Naive thymus-derived CD4-positive, alpha-beta T cell (primary cell): ENCODE measurements around the gene SLC7A5. TPM values are rescaled to one million over a fixed set of nuclear protein-coding genes. Genes with fewer than 3 reads are reported as not detected.

Experiments
- ATAC-seq: fragments of 150-1000 bp; cut with Tn5 transposase; 2 replicates; pipeline ENCODE4 v1.10.0; 2021; ENCODE audit warnings: mild to moderate bottlenecking, moderate library complexity
- CTCF ChIA-PET: fragments of 350-600 bp; sonication (Branson Sonifier 250); formaldehyde crosslinking; loops from one replicate; lab custom pipeline; 2021; ENCODE audit warnings: antibody characterized with exemption; lab: Charles Lee
- POLR2A ChIA-PET: fragments of 350-600 bp; sonication (Branson Sonifier 250); formaldehyde crosslinking; loops from one replicate; lab custom pipeline; 2021; ENCODE audit warnings: antibody characterized with exemption, inconsistent platforms; lab: Charles Lee
- DNase-seq, 9 donors: peaks; one replicate each; pipeline versions ENCODE4 v3.0.0 to v3.0.0-alpha.2; 2020 to 2022; ENCODE audit warnings: mixed read lengths in 1 of 9
- H3K27ac ChIP-seq: one replicate; pipeline ENCODE4 v1.7.0; 2013; ENCODE audit warnings: mild to moderate bottlenecking, low read depth, low read length, moderate library complexity
- H3K27me3 ChIP-seq, 2 donors: one replicate each; pipeline ENCODE4 v1.7.0; 2013; ENCODE audit warnings: low read length in 2 of 2, mild to moderate bottlenecking in 2 of 2, moderate library complexity in 2 of 2; ENCODE audit not compliant: control insufficient read depth in 2 of 2, insufficient read depth in 2 of 2
- H3K36me3 ChIP-seq, 3 experiments: 1 replicate in 2 of 3; 2 replicates in 1 of 3; pipeline ENCODE4 v1.7.0; 2013; ENCODE audit warnings: low read length in 3 of 3, mild to moderate bottlenecking in 3 of 3, moderate library complexity in 1 of 3; ENCODE audit not compliant: insufficient read depth in 3 of 3, control insufficient read depth in 2 of 3
- H3K4me1 ChIP-seq, 2 donors: one replicate each; pipeline ENCODE4 v1.7.0; 2013; ENCODE audit warnings: low read length in 2 of 2, mild to moderate bottlenecking in 2 of 2, moderate library complexity in 1 of 2; ENCODE audit not compliant: control insufficient read depth in 2 of 2, insufficient read depth in 2 of 2
- H3K4me3 ChIP-seq: 2 replicates; pipeline ENCODE4 v1.7.0; 2013; ENCODE audit warnings: mild to moderate bottlenecking, low read length
- H3K9me3 ChIP-seq, 3 experiments: 1 replicate in 2 of 3; 2 replicates in 1 of 3; pipeline ENCODE4 v1.7.0; 2013; ENCODE audit warnings: low read length in 3 of 3; ENCODE audit not compliant: control insufficient read depth in 2 of 3
- H3K27ac Mint-ChIP-seq, 9 donors: one replicate each; pipeline ENCODE4 v1.8.0; 2020 to 2022; ENCODE audit warnings: mixed read lengths in 9 of 9, mild to moderate bottlenecking in 8 of 9, moderate library complexity in 5 of 9, inconsistent platforms in 2 of 9
- H3K27me3 Mint-ChIP-seq, 5 donors: one replicate each; pipeline ENCODE4 v1.8.0; 2021 to 2022; ENCODE audit warnings: mixed read lengths in 5 of 5, mild to moderate bottlenecking in 1 of 5
- H3K36me3 Mint-ChIP-seq, 5 donors: one replicate each; pipeline ENCODE4 v1.8.0; 2020 to 2022; ENCODE audit warnings: mixed read lengths in 5 of 5, mild to moderate bottlenecking in 3 of 5, inconsistent platforms in 1 of 5
- H3K4me1 Mint-ChIP-seq, 7 donors: one replicate each; pipeline ENCODE4 v1.8.0; 2020 to 2022; ENCODE audit warnings: mixed read lengths in 7 of 7, mild to moderate bottlenecking in 3 of 7, inconsistent platforms in 1 of 7
- H3K4me3 Mint-ChIP-seq, 10 donors: one replicate each; pipeline ENCODE4 v1.8.0; 2020 to 2022; ENCODE audit warnings: mild to moderate bottlenecking in 10 of 10, mixed read lengths in 10 of 10, moderate library complexity in 6 of 10, inconsistent platforms in 2 of 10
- H3K9me3 Mint-ChIP-seq, 11 donors: one replicate each; pipeline ENCODE4 v1.8.0; 2020 to 2022; ENCODE audit warnings: mixed read lengths in 11 of 11, mild to moderate bottlenecking in 4 of 11, inconsistent platforms in 1 of 11, moderate library complexity in 1 of 11
- intact Hi-C, 2 donors: fragments of 100-400 bp; cut with micrococcal nuclease; formaldehyde crosslinking; loops; one replicate each; pipeline ENCODE4 v1.15.1; 2023
- polyA plus RNA-seq, 2 donors: library from polyadenylated mRNA; unstranded; fragments of 300-500 nt; fragmentation: Illumina TruSeq; gene quantifications; one replicate each; pipeline ENCODE4 v1.2.3, GENCODE V29; 2021
- total RNA-seq, 6 experiments: library from RNA in 5 of 6; stranded (reverse) in 5 of 6; gene quantifications; 1 replicate in 5 of 6; 2 replicates in 1 of 6; pipeline ENCODE4 v1.2.3 and lab custom pipeline; 2021 to 2026

The SLC7A5 gene
- total and polyA plus RNA-seq, 7 experiments from 2014 or later, result 3.3 to 113 (median 7.0) TPM

DNA sequence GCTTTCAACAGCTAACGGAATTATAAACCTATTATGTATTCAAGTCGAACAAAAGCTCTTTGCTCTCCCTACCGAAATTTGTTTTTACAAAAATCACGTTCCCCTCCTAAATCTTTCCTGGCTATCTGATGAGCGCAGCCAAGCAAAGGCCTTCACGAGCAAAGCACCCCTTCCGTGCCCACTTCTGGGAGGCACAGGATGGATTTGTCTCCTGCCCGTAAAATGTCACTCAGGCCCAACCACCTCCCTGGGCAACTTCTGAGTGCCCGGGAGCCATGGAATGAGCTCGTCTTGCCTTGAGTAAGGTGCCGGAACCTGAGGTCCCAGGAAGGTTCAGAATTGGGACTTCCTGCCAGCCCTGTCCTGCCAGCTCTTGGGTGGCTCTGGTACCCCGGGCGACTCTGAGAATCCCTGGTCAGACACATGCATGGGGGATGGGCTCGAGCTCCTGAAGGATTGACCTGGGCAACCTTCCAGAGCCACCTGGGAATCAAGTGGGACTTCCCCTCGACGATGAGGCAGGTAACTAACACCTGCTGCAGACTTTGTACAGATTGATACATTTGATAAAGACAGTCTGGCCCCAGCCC lies 19.8 kb downstream of the SLC7A5 start:
- H3K4me3 ChIP-seq, result no peak overlapping the region
- H3K9me3 Mint-ChIP-seq, result no peaks in the 10 kb centered on the region
- intact Hi-C loops, result loop anchor here (1.0 to 5.0 kb wide), 4 partner anchors 22 to 70 kb away; no protein-coding TSS in a partner anchor
- H3K27ac Mint-ChIP-seq, result peak overlapping the region in 1 of 9 donors; percentile 38
- no peak overlapping the region for H3K27ac ChIP-seq
- H3K36me3 Mint-ChIP-seq, result peaks cover 0 to 12% (median 0%) of the 10 kb centered on the region in 5 donors
- POLR2A ChIA-PET, result interaction anchor here (1.0 to 1.2 kb wide), 2 partner anchors 16 to 22 kb away, joined by 3 to 8 read pairs; no protein-coding TSS in a partner anchor
- peaks cover 12 to 13% of the 10 kb centered on the region in 2 donors for H3K4me1 ChIP-seq
- CTCF ChIA-PET, result interaction anchor here (0.6 to 6.2 kb wide), 19 partner anchors 9 to 177 kb away, joined by 3 to 79 read pairs (median 6); partner anchors contain the start of gene SLC7A5
- H3K9me3 ChIP-seq, result no peaks in the 10 kb centered on the region
- no peaks in the 10 kb centered on the region for H3K27me3 ChIP-seq
- H3K4me1 Mint-ChIP-seq, result peaks cover 6 to 28% (median 18%) of the 10 kb centered on the region in 7 donors
- H3K27me3 Mint-ChIP-seq, result no peaks in the 10 kb centered on the region
- H3K4me3 Mint-ChIP-seq, result no peak overlapping the region
- peaks cover 0 to 23% (median 5%) of the 10 kb centered on the region in 3 experiments for H3K36me3 ChIP-seq
- ATAC-seq (no peak), DNase-seq (no peak)

DNA sequence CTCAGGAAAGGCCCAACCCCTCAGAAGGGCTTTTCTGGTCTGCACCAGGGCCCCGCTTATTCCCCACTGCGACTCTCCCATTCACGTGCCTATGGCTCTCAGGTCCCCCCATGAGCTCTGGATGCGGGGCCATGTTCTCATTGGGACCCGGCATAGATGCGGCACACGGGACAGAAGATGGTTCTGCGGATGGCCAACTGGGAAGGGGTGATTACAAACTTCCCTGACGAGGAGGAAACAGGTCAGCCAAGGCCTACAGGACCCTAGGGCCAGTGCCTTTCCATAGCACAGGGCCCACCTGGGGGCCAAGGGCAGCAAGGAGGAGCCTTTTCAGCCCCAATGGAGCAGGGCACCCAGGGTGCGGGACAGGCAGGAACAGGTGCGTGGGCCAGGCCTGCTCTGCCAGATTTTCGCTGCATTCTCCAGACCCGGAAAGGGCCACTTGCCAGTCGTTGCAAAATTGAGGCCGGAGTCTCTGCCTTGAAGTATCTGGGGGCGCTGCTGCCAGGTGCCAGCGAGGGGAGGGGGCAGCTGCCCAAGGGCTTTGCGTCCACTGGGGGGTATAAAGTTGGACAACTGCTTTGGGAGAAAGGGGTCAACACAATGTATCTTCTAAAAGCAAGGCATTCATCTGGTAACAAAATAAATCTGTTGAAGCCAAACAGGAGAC lies 20.5 kb downstream of the SLC7A5 start:
- no peaks in the 10 kb centered on the region for H3K9me3 ChIP-seq
- H3K4me1 ChIP-seq, result peaks cover 7 to 13% of the 10 kb centered on the region in 2 donors
- H3K36me3 ChIP-seq, result peaks cover 0 to 23% (median 5%) of the 10 kb centered on the region in 3 experiments
- ChIA-PET POLR2A (interaction anchor here (1.0 kb wide), 1 partner anchor 22 kb away, joined by 8 read pairs; no protein-coding TSS in a partner anchor), CTCF (interaction anchor here (0.6 to 6.2 kb wide), 14 partner anchors 9 to 178 kb away, joined by 3 to 79 read pairs (median 6); partner anchors contain the start of gene SLC7A5)
- intact Hi-C loops, result no loop called here
- ATAC-seq (no peak), DNase-seq (no peak)
- H3K36me3 Mint-ChIP-seq, result peaks cover 0 to 10% (median 0%) of the 10 kb centered on the region in 5 donors
- H3K27ac Mint-ChIP-seq, result peak overlapping the region in 1 of 9 donors; percentile 49
- no peak overlapping the region for H3K4me3 ChIP-seq
- H3K4me3 Mint-ChIP-seq, result no peak overlapping the region
- no peaks in the 10 kb centered on the region for H3K9me3 Mint-ChIP-seq
- no peaks in the 10 kb centered on the region for H3K27me3 ChIP-seq
- H3K27ac ChIP-seq, result no peak overlapping the region
- H3K27me3 Mint-ChIP-seq, result no peaks in the 10 kb centered on the region
- peaks cover 6 to 25% (median 12%) of the 10 kb centered on the region in 7 donors for H3K4me1 Mint-ChIP-seq

DNA sequence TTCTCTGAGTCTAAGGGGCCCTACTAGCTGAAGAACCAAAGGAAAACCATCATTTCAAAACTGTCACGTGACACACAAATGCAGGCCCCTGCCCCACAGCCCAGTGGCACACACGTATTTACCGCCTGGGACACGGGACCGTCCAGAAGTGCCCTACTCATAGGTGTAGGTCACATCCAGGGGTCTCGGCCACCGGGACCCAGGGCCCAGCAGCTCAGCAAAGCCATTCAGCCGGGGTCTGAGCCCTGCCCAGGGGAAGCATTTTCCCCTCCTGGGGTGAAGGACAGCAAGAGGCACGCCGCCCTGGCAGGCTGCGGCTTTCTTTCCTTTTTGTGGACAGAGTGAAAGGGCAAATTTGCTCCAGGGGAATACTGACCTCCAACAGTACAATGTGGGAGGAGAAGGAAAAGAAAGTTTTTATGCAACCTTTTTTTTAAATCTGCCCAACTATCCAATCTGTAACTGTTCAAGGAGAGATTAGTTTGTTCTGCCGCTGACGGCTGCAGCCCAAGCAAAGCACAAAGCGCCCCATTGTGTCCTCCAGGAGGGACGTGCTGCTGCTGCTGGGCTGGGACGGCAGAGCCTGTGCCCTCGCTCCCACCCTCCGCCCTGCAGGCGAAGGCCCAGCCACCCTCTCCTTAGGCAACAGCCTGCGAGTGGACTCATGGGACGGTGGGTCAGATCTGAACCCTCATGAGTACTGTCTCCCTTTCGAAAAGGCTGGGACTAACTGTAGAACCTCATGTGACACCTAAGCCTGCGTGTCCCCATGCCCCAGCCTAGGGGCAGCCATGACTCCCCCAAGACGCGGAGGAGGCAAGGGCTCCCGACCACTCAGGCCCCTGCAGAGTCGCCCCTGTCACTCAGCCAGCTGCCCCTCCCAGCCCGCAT lies 21.3 kb downstream of the SLC7A5 start:
- Mint-ChIP-seq H3K36me3 (peaks cover 0 to 10% (median 0%) of the 10 kb centered on the region in 5 donors), H3K4me3 (no peak overlapping the region), H3K4me1 (peaks cover under 1 to 28% (median 6%) of the 10 kb centered on the region in 7 donors), H3K27ac (peak overlapping the region in 2 of 9 donors; percentile 17 to 18), H3K27me3 (no peaks in the 10 kb centered on the region), H3K9me3 (no peaks in the 10 kb centered on the region)
- ATAC-seq (no peak), DNase-seq (no peak)
- H3K27ac ChIP-seq, result no peak overlapping the region
- ChIA-PET CTCF (interaction anchor here (0.6 to 6.2 kb wide), 6 partner anchors 18 to 213 kb away, joined by 3 to 79 read pairs (median 19); partner anchors contain the start of gene SLC7A5), POLR2A (interaction anchor here (1.7 kb wide), 1 partner anchor 20 kb away, joined by 6 read pairs; no protein-coding TSS in a partner anchor)
- intact Hi-C loops, result no loop called here
- no peaks in the 10 kb centered on the region for H3K27me3 ChIP-seq
- H3K4me1 ChIP-seq, result peaks cover under 1 to 5% of the 10 kb centered on the region in 2 donors
- H3K4me3 ChIP-seq, result no peak overlapping the region
- peaks cover 0 to 23% (median 5%) of the 10 kb centered on the region in 3 experiments for H3K36me3 ChIP-seq
- no peaks in the 10 kb centered on the region for H3K9me3 ChIP-seq

DNA sequence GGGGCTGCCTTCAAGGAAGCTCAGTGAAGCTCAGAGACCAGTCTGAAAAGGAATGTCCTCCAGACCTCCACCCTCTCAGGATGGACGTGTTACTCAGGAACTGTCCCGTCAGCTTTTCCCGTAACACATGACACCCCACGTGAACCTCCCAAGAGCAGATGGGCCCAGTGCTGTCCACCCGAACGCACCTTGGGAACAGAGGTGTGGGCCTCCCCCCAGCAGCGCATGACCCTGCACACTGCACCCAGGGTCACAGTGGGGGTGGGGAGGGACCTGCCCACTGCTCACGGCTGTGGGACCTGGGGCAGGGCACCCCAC lies 21.9 kb downstream of the SLC7A5 start:
- no peak overlapping the region for H3K4me3 Mint-ChIP-seq
- CTCF ChIA-PET, result interaction anchor here (0.6 to 6.2 kb wide), 4 partner anchors 18 to 212 kb away, joined by 3 to 79 read pairs (median 3); partner anchors contain the start of gene SLC7A5
- intact Hi-C loops, result no loop called here

DNA sequence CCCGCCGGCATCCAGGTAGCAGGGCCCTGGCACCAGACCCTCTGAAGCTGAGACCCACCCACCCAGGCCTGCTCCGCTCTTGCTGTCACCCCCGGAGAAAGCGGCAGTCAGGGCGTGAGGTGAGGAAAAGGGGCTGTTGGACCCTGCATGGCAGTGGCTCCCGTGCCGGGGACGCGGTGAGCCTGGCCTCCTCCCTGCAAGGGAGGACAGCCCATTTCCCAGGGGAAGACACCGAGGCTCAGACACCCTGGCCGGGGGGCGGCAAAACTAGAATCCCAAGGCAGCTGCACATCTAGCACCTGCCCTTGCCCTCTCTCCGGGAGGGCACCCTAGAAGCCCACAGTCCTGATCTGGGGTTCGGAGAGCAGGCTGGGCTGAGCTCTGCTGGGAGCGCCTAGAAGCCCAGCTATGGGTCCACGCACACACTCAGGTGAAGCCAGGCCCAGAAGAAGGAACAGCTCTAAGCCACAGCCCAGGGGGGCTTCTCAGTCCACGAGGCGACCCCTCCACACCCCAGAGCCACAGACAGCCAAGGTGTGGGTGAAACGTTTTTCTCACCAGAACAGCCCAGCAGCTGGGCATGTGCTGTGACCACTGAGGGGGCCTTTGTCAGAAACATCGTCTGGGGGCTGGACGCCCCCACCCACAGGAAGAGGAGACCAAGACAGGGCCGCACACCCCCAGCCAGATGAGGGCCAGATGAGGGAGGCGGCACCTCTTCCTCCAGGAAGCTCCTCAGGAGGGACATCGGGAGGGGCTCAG lies 22.4 kb downstream of the SLC7A5 start:
- Mint-ChIP-seq H3K27me3 (no peaks in the 10 kb centered on the region), H3K27ac (peak overlapping the region in 1 of 9 donors; percentile 17), H3K4me1 (peaks cover 0 to 33% (median 11%) of the 10 kb centered on the region in 7 donors), H3K9me3 (no peaks in the 10 kb centered on the region), H3K36me3 (peaks cover 0 to 7% (median 0%) of the 10 kb centered on the region in 5 donors), H3K4me3 (no peak overlapping the region)
- intact Hi-C loops, result no loop called here
- CTCF ChIA-PET, result interaction anchor here (0.6 to 6.2 kb wide), 5 partner anchors 19 to 211 kb away, joined by 3 to 79 read pairs (median 3); partner anchors contain the start of gene SLC7A5
- Histone ChIP-seq H3K36me3 (peaks cover 0 to 23% (median 5%) of the 10 kb centered on the region in 3 experiments), H3K4me1 (peaks cover 0 to 12% of the 10 kb centered on the region in 2 donors), H3K27ac (no peak overlapping the region), H3K4me3 (no peak overlapping the region), H3K9me3 (no peaks in the 10 kb centered on the region), H3K27me3 (no peaks in the 10 kb centered on the region)
- DNase-seq, result no peak
- POLR2A ChIA-PET, result interaction anchor here (1.7 kb wide), 1 partner anchor 22 kb away, joined by 6 read pairs; no protein-coding TSS in a partner anchor
- ATAC-seq, result no peak

More for the DNA sequence above, 21.9 kb downstream of the SLC7A5 start:
- DNase-seq (no peak), ATAC-seq (no peak)
- H3K27me3 ChIP-seq, result no peaks in the 10 kb centered on the region
- Mint-ChIP-seq H3K9me3 (no peaks in the 10 kb centered on the region), H3K27me3 (no peaks in the 10 kb centered on the region), H3K4me1 (peaks cover 0 to 28% (median 6%) of the 10 kb centered on the region in 7 donors), H3K36me3 (peaks cover 0 to 7% (median 0%) of the 10 kb centered on the region in 5 donors), H3K27ac (peak overlapping the region in 2 of 9 donors; percentile 17 to 18)
- POLR2A ChIA-PET, result interaction anchor here (1.7 kb wide), 1 partner anchor 21 kb away, joined by 6 read pairs; no protein-coding TSS in a partner anchor
- H3K4me3 ChIP-seq, result no peak overlapping the region
- peaks cover 0 to 23% (median 5%) of the 10 kb centered on the region in 3 experiments for H3K36me3 ChIP-seq
- no peak overlapping the region for H3K27ac ChIP-seq
- H3K4me1 ChIP-seq, result peaks cover 0 to 11% of the 10 kb centered on the region in 2 donors
- H3K9me3 ChIP-seq, result no peaks in the 10 kb centered on the region
